Measurements from ENCODE around the gene TYW1. TPM values are rescaled to one million over a fixed set of nuclear protein-coding genes. Genes with fewer than 3 reads are reported as not detected.
A peak's percentile ranks its signal among the peaks of the same experiment; 100 is the strongest.
"Not testable (repeated sequence)": the region's sequence is repeated elsewhere in the genome, so short reads cannot be mapped to it uniquely, and the experiment has no call there.

The TYW1 gene
- total and polyA plus RNA-seq, 2 of the 4 experiments (the other 2 are of a cell fraction), result 10.7 to 23.7 TPM

DNA sequence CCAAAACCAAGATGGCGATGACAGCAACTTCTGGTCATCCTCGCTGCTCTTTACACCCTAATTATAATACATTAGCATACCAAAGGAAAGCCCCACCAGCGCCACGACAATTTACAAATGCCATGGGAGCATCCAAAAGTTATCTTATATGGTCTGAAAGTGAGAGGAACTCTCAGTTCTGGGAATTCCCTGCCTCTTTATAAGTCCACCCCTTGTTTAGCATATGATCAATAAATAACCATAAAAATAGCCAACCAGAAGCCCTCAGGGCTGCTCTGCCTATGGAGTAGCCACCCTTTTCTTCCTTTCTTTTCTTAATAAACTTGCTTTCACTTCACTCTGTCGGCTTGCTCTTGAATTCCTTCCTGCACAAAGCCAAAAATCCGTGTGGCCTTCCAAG lies 262.7 kb downstream of the TYW1 start:
- H3K79me1 ChIP-seq (ENCODE audit: low read depth in 1 of 2, low read length in 2 of 2); CTCF ChIA-PET; H2AK9ac ChIP-seq (replicated peaks; ENCODE audit: low read depth, low read length, poor library complexity); H4K5ac ChIP-seq (ENCODE audit: low read depth, low read length); H3K9me3 ChIP-seq (ENCODE audit: control insufficient read depth, insufficient read depth, low read length); H3K4me2 ChIP-seq (ENCODE audit: low read depth, low read length); H3K4me1 ChIP-seq (ENCODE audit: control insufficient read depth, insufficient read depth, low read length); H2BK5ac ChIP-seq (ENCODE audit: low read depth, low read length, poor library complexity, severe bottlenecking); ATAC-seq (ENCODE audit: low read depth); in situ Hi-C loops (cut with MboI; ENCODE audit: low sequenced_read_pairs); DNase-seq; H3K56ac ChIP-seq (ENCODE audit: extremely low read depth, insufficient read depth, low read length); H4K20me1 ChIP-seq (ENCODE audit: insufficient read depth, low read length); H3K36me3 ChIP-seq (ENCODE audit: control insufficient read depth, insufficient read depth, low read length); dilution Hi-C loops (cut with HindIII; ENCODE audit: low sequenced_read_pairs, unreplicated experiment); H3K4ac ChIP-seq (ENCODE audit: low read depth, low read length); H2AK5ac ChIP-seq (ENCODE audit: low read depth, low read length); H4K8ac ChIP-seq (ENCODE audit: low read depth in 2 of 2, low read length in 2 of 2); H4K91ac ChIP-seq (ENCODE audit: insufficient read depth, low read depth, low read length); H3K27me3 ChIP-seq (ENCODE audit: control insufficient read depth, insufficient read depth, low read length); H3K9me1 ChIP-seq (ENCODE audit: insufficient read depth, low read length); H3K23ac ChIP-seq (ENCODE audit: low read depth, low read length); H3K4me3 ChIP-seq (ENCODE audit: insufficient read depth, low read depth, low read length); H3K27ac ChIP-seq (ENCODE audit: insufficient read depth, low read length); H2BK120ac ChIP-seq (ENCODE audit: low read depth, low read length); H3K9ac ChIP-seq (ENCODE audit: low read depth, low read length); intact Hi-C loops (cut with micrococcal nuclease); H3K18ac ChIP-seq (ENCODE audit: low read depth, low read length); H2BK15ac ChIP-seq (ENCODE audit: low read depth, low read length); H2AFZ ChIP-seq (replicated peaks; ENCODE audit: low read length, poor library complexity); BruUV-seq (replicated peaks); H3K14ac ChIP-seq (replicated peaks; ENCODE audit: low read depth, low read length); H2BK20ac ChIP-seq (ENCODE audit: low read depth, low read length); POLR2A ChIA-PET (ENCODE audit: unreplicated experiment): not testable (repeated sequence)
- no CpG with 5 or more reads among the region's 6 CpGs for WGBS, 2 experiments (ENCODE audit: extremely low coverage in 2 of 2, insufficient read length in 1 of 2)

GRCh38 chr7:67260166-67260586 lies 263.5 kb downstream of the TYW1 start:
- BruUV-seq (replicated peaks); in situ Hi-C loops (cut with MboI; ENCODE audit: low sequenced_read_pairs); H3K9ac ChIP-seq (ENCODE audit: low read depth, low read length): not testable (repeated sequence)

More at GRCh38 chr7:67260166-67260586, 263.5 kb downstream of the TYW1 start:
- ATAC-seq (ENCODE audit: low read depth); H3K27ac ChIP-seq (ENCODE audit: insufficient read depth, low read length); CTCF ChIA-PET; H2BK15ac ChIP-seq (ENCODE audit: low read depth, low read length); POLR2A ChIA-PET (ENCODE audit: unreplicated experiment); H3K9me3 ChIP-seq (ENCODE audit: control insufficient read depth, insufficient read depth, low read length); intact Hi-C loops (cut with micrococcal nuclease); H3K23ac ChIP-seq (ENCODE audit: low read depth, low read length); H3K79me1 ChIP-seq (ENCODE audit: low read depth in 1 of 2, low read length in 2 of 2); H3K14ac ChIP-seq (replicated peaks; ENCODE audit: low read depth, low read length); H4K20me1 ChIP-seq (ENCODE audit: insufficient read depth, low read length); H3K4ac ChIP-seq (ENCODE audit: low read depth, low read length); dilution Hi-C loops (cut with HindIII; ENCODE audit: low sequenced_read_pairs, unreplicated experiment); H3K18ac ChIP-seq (ENCODE audit: low read depth, low read length); H2AK9ac ChIP-seq (replicated peaks; ENCODE audit: low read depth, low read length, poor library complexity); H3K56ac ChIP-seq (ENCODE audit: extremely low read depth, insufficient read depth, low read length); H2BK5ac ChIP-seq (ENCODE audit: low read depth, low read length, poor library complexity, severe bottlenecking); H2AK5ac ChIP-seq (ENCODE audit: low read depth, low read length); H2AFZ ChIP-seq (replicated peaks; ENCODE audit: low read length, poor library complexity); H4K8ac ChIP-seq (ENCODE audit: low read depth in 2 of 2, low read length in 2 of 2); H3K4me3 ChIP-seq (ENCODE audit: insufficient read depth, low read depth, low read length); H4K91ac ChIP-seq (ENCODE audit: insufficient read depth, low read depth, low read length); H3K9me1 ChIP-seq (ENCODE audit: insufficient read depth, low read length); H3K4me1 ChIP-seq (ENCODE audit: control insufficient read depth, insufficient read depth, low read length); H2BK20ac ChIP-seq (ENCODE audit: low read depth, low read length); H3K4me2 ChIP-seq (ENCODE audit: low read depth, low read length); H3K36me3 ChIP-seq (ENCODE audit: control insufficient read depth, insufficient read depth, low read length); H3K27me3 ChIP-seq (ENCODE audit: control insufficient read depth, insufficient read depth, low read length); H2BK120ac ChIP-seq (ENCODE audit: low read depth, low read length); H4K5ac ChIP-seq (ENCODE audit: low read depth, low read length): not testable (repeated sequence)
- DNase-seq, result peak; percentile 1
- no CpG with 5 or more reads among the region's 6 CpGs for WGBS, 2 experiments (ENCODE audit: extremely low coverage in 2 of 2, insufficient read length in 1 of 2)
